Transverse colon (tissue), 4 donors: Measurements from ENCODE around the gene IL20. TPM values are rescaled to one million over a fixed set of nuclear protein-coding genes. Genes with fewer than 3 reads are reported as not detected.

Experiments
- DNase-seq: peaks from one replicate; pipeline ENCODE4 v3.0.0-alpha.2; 2019
- H3K27ac ChIP-seq, 4 donors: fragments of 200-600 bp; sonication (generic); 2 replicates each; pipeline ENCODE4 v1.5.1; 2016 to 2018; ENCODE audit warnings: inconsistent platforms in 4 of 4
- H3K27me3 ChIP-seq: fragments of 200-600 bp; sonication (generic); 2 replicates; pipeline ENCODE4 v1.5.1; 2017; ENCODE audit warnings: inconsistent platforms
- H3K36me3 ChIP-seq, 4 donors: fragments of 200-600 bp; sonication (generic); 2 replicates each; pipeline ENCODE4 v1.5.1; 2017 to 2019; ENCODE audit warnings: inconsistent platforms in 4 of 4
- H3K4me1 ChIP-seq, 4 donors: fragments of 200-600 bp; sonication (generic); 2 replicates each; pipeline ENCODE4 v1.5.1; 2017 to 2020; ENCODE audit warnings: inconsistent platforms in 4 of 4
- H3K4me3 ChIP-seq, 4 donors: fragments of 200-600 bp; sonication (generic); 1 replicate in 1 of 4; 2 replicates in 3 of 4; pipeline versions ENCODE4 v1.5.1 to v1.6.1; 2017 to 2019; ENCODE audit warnings: inconsistent platforms in 4 of 4
- H3K9me3 ChIP-seq, 2 donors: fragments of 200-600 bp; sonication (generic); 2 replicates each; pipeline ENCODE4 v1.5.1; 2017 to 2019; ENCODE audit warnings: inconsistent platforms in 2 of 2
- EP300 ChIP-seq: sonication (generic); formaldehyde crosslinking; IDR thresholded peaks from one replicate; pipeline ENCODE4 v1.6.1; 2017; ENCODE audit warnings: antibody characterized with exemption, low read depth
- POLR2A ChIP-seq: fragments of 450-650 bp; IDR thresholded peaks from one replicate; pipeline ENCODE4 v1.6.1; 2016; ENCODE audit warnings: antibody characterized with exemption, mild to moderate bottlenecking, moderate library complexity
- POLR2AphosphoS5 ChIP-seq, 3 donors: sonication (generic); formaldehyde crosslinking; IDR thresholded peaks; one replicate each; pipeline ENCODE4 v1.6.1; 2016; ENCODE audit warnings: antibody characterized with exemption in 3 of 3
- WGBS, 2 donors: methylation state at CpG; one replicate each; pipeline ENCODE4 v1.1.5; 2018; ENCODE audit warnings: low coverage in 1 of 2; 5-methylcytosine and 5-hydroxymethylcytosine counted together
- in situ Hi-C, 4 donors: fragments of 200-750 bp; cut with MboI; loops; one replicate each; pipeline versions ENCODE4 v1.15.0 to v1.15.1; 2017; ENCODE audit warnings: low sequenced_read_pairs in 3 of 4, low pct_ligation_motif_present in 1 of 4, low pct_unique_long_range_greater_than_20kb in 1 of 4
- intact Hi-C: fragments of 100-400 bp; cut with DNase I; formaldehyde crosslinking; loops from one replicate; pipeline ENCODE4 v1.15.1; 2023; ENCODE audit warnings: low total_unique reads
- total RNA-seq, 4 donors: library from RNA; depleted of rRNA; stranded (reverse); fragments of >200 nt; gene quantifications; one replicate each; pipeline ENCODE4 v1.1.0, GENCODE V29; 2016
- TF ChIP-seq, protein P1 (sequence below), 5 experiments: fragments of 200-600 bp in 3 of 5; fragments of 450-650 bp in 2 of 5; sonication (generic) in 3 of 5; IDR thresholded peaks; 1 replicate in 2 of 5; 2 replicates in 3 of 5; pipeline ENCODE4 v1.5.1; 2016 to 2017; ENCODE audit warnings: antibody characterized with exemption in 5 of 5, inconsistent platforms in 3 of 5, mild to moderate bottlenecking in 2 of 5, moderate library complexity in 1 of 5

The IL20 gene
- total RNA-seq, 4 donors from 2014 or later = not detected

DNA sequence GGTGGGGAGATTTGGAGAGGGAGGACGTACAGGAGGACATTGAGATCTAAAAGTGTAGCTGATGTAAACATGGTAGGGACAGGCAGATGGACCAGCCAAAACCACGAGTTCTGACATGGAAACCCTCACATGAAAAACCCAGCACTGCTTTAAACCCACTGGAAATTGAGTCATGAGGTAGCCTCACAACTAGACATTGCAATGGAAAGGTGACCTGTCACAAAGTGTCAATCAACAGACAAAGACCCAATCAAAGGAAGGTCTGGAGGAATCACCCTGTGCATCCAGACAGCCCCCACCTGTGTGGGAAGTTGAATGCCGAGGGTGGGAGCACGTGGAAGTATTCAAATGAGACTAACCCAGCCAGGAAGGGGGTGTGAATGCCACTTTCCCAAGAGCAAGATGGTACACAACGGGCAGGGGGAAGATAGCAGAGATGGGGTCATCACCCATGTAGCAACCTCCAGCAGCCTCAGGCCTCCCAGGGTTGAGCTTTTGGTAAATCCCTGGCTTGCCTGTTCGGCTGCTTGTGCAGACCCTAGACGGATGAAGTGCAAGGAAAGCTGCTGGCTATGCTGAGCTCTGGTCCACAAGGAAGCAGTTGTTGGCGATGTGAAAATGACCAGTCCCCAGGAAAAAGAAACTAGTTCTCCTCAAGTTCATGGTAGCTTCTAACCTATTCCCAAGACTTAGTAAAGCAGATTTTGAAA is 50.7 kb downstream of the IL20 start:
- Histone ChIP-seq H3K27ac (no peak overlapping the region), H3K4me3 (no peak overlapping the region), H3K27me3 (no peaks in the 10 kb centered on the region), H3K4me1 (peaks cover 0 to 16% (median 0%) of the 10 kb centered on the region in 4 donors), H3K9me3 (no peaks in the 10 kb centered on the region), H3K36me3 (no peaks in the 10 kb centered on the region)
- no peak for TF ChIP-seq EP300
- TF ChIP-seq POLR2AphosphoS5 (IDR thresholded peaks at IDR 0.05) = no peak
- TF ChIP-seq, protein P1, sequence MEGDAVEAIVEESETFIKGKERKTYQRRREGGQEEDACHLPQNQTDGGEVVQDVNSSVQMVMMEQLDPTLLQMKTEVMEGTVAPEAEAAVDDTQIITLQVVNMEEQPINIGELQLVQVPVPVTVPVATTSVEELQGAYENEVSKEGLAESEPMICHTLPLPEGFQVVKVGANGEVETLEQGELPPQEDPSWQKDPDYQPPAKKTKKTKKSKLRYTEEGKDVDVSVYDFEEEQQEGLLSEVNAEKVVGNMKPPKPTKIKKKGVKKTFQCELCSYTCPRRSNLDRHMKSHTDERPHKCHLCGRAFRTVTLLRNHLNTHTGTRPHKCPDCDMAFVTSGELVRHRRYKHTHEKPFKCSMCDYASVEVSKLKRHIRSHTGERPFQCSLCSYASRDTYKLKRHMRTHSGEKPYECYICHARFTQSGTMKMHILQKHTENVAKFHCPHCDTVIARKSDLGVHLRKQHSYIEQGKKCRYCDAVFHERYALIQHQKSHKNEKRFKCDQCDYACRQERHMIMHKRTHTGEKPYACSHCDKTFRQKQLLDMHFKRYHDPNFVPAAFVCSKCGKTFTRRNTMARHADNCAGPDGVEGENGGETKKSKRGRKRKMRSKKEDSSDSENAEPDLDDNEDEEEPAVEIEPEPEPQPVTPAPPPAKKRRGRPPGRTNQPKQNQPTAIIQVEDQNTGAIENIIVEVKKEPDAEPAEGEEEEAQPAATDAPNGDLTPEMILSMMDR (IDR thresholded peaks at IDR 0.05) = no peak
- TF ChIP-seq POLR2A = no peak
- no peak for DNase-seq
- 79 to 84% methylated on average over 2 to 8 of the region's 8 CpGs for WGBS, 2 donors
- in situ Hi-C loops = loop anchor here (10.0 to 25.0 kb wide), 5 partner anchors 101 to 281 kb away; partner anchors contain the start of gene DYRK3 (in 3 of the 4)
- intact Hi-C loops = loop anchor here (10.0 kb wide), 1 partner anchor 281 kb away; the partner anchor contains the start of gene DYRK3

DNA sequence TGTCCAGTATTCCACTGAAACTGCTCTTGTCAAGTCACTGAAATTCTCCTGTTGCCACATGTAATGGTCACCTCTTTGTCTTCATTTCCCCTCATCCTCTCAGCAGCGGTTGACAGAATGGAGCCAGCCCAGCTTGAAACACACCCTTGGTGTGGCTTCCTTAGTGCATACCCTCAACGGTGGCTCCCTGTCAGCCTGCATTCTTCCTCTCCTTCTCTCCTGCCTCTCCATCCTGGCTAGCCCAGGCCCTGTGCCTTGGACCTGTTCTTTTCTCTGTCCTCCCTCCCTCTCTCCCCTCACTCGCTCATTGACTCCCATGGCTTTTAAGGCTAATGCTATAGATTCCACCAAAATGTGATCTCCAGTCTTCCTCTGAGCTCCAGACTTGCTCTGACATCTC is 52.7 kb downstream of the IL20 start:
- H3K27ac ChIP-seq = no peak overlapping the region
- no peaks in the 10 kb centered on the region for H3K27me3 ChIP-seq
- intact Hi-C loops (loop anchor here (10.0 kb wide), 1 partner anchor 283 kb away; the partner anchor contains the start of gene DYRK3), in situ Hi-C loops (loop anchor here (10.0 to 25.0 kb wide), 5 partner anchors 103 to 283 kb away; partner anchors contain the start of gene DYRK3 (in 3 of the 4))
- WGBS, 2 donors = 74 to 100% methylated on average over 1 to 3 of the region's 3 CpGs
- no peaks in the 10 kb centered on the region for H3K9me3 ChIP-seq
- H3K36me3 ChIP-seq = no peaks in the 10 kb centered on the region
- TF ChIP-seq POLR2A (no peak), POLR2AphosphoS5 (IDR thresholded peaks at IDR 0.05) (no peak), EP300 (no peak)
- TF ChIP-seq, protein P1 (IDR thresholded peaks at IDR 0.05) = no peak
- H3K4me3 ChIP-seq = peak overlapping the region in 1 of 4 donors; percentile 7
- H3K4me1 ChIP-seq = peaks cover 0 to 3% (median 0%) of the 10 kb centered on the region in 4 donors
- DNase-seq = no peak

Other genes with a start within 250 kb of the IL20 start
- 1 to 10 TPM in 2 of 4 donors, not detected in 2; 1.6 to 3.2 TPM for gene DYRK3, start 230.1 kb upstream of the IL20 start, total RNA-seq
- 10 to 100 TPM; 47.0 to 74.8 (median 52.2) TPM for gene MAPKAPK2, start 180.7 kb upstream of the IL20 start, total RNA-seq
- not detected for gene IL19, start 94.8 kb upstream of the IL20 start, total RNA-seq
- 1 to 10 TPM in 2 of 4 donors, not detected in 2; 1.6 to 4.4 TPM for gene IL10, start 93.1 kb upstream of the IL20 start, total RNA-seq
- gene IL24, start 31.8 kb downstream of the IL20 start, total RNA-seq = not detected
- 10 to 100 TPM in 2 of 4 donors, 1 to 10 TPM in 1, under 1 TPM in 1; 1.00 to 51.6 (median 15.9) TPM for gene FCMR, start 56.3 kb downstream of the IL20 start, total RNA-seq
- over 10,000 TPM in 1 of 4 donors, 1,000 to 10,000 TPM in 3; 3,370 to 10,796 (median 6,659) TPM for gene PIGR, start 80.8 kb downstream of the IL20 start, total RNA-seq
- gene FCAMR, start 104.8 kb downstream of the IL20 start, total RNA-seq = 1 to 10 TPM in 1 of 4 donors, under 1 TPM in 2, not detected in 1; 0.37 to 2.4 (median 0.64) TPM
- 10 to 100 TPM; 25.7 to 41.2 (median 29.2) TPM for gene C1orf116, start 167.1 kb downstream of the IL20 start, total RNA-seq
- 10 to 100 TPM in 2 of 4 donors, 1 to 10 TPM in 2; 9.0 to 17.5 (median 12.0) TPM for gene YOD1, start 185.6 kb downstream of the IL20 start, total RNA-seq
- gene PFKFB2, start 187.7 kb downstream of the IL20 start, total RNA-seq = 100 to 1,000 TPM in 1 of 4 donors, 10 to 100 TPM in 3; 84.2 to 155 (median 91.1) TPM
- 10 to 100 TPM in 1 of 4 donors, 1 to 10 TPM in 2, not detected in 1; 3.7 to 16.8 (median 9.8) TPM for gene C4BPB, start 223.2 kb downstream of the IL20 start, total RNA-seq
- gene C4BPA, start 238.6 kb downstream of the IL20 start, total RNA-seq = 1 to 10 TPM in 3 of 4 donors, not detected in 1; 2.2 to 4.4 (median 2.5) TPM